H1 (cell line): ENCODE results near the gene ITPKB. TPM values are rescaled to one million over a fixed set of nuclear protein-coding genes. Genes with fewer than 3 reads are reported as not detected.

Experiments used
- CREB1 ChIP-seq: IDR thresholded peaks from 2 replicates; pipeline ENCODE4 v1.6.1; 2012; ENCODE audit warnings: inconsistent platforms
- EGR1 ChIP-seq: IDR thresholded peaks from 2 replicates; pipeline ENCODE4 v1.6.1; 2011; ENCODE audit warnings: low read depth, low read length, borderline replicate concordance
- SP4 ChIP-seq: IDR thresholded peaks from 2 replicates; pipeline ENCODE4 v1.6.1; 2012; ENCODE audit warnings: low read length, inconsistent platforms
- polyA plus RNA-seq, 7 experiments: library from polyadenylated mRNA; depleted of rRNA in 3 of 7; stranded (reverse) in 5 of 7; unstranded in 2 of 7; fragments of >200 nt in 5 of 7; fragments of 200-250 nt in 2 of 7; gene quantifications; 1 replicate in 5 of 7; 2 replicates in 1 of 7; 4 replicates in 1 of 7; pipeline versions ENCODE4 v1.2.1 to v1.2.3, GENCODE V29; 2011 to 2013; ENCODE audit warnings: missing spikeins in 2 of 7, mixed read lengths in 2 of 7
- total RNA-seq: library from RNA; stranded (reverse); fragmentation: NEBNext Ultra II Directional; extraction: Animal tissue kit (Norgen Biotek cat#: 25700); gene quantifications from 2 replicates; pipeline ENCODE4 v1.2.1, GENCODE V29; 2021

ITPKB gene
- total and polyA plus RNA-seq, 2 of the 8 experiments (the other 6 are each of a cell fraction or from before 2014, with no cell fraction given) = 1.7 to 4.8 TPM

DNA sequence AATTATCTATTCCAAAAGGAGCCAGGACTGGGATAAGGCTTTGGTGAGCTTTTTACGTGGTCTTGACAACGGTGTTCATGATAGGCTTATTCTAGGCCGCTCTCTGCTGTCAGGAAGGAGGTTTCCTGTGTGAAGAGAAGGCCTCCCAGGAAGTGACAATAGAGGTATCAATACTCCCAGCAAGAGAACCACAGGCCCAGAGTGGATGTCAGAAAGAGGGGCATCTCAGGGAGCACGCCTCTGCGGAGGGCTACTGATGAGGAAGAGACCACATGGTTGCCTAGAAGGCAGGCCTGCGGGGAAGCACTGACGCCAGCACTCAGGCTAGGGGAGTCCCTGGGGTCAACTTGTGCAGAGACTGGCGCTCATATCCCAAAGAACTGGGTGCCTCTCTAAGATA, 60.4 kb downstream of the ITPKB start (continued):
- no peak for TF ChIP-seq CREB1
- no peak for TF ChIP-seq SP4
- TF ChIP-seq EGR1 = no peak
